Activated CD8-positive, alpha-beta memory T cell treated with anti-CD3 and anti-CD28 coated beads for 1 hour (primary cell): ENCODE measurements around the gene PRKG1.
"Not testable (repeated sequence)": the region's sequence is repeated elsewhere in the genome, so short reads cannot be mapped to it uniquely, and the experiment has no call there.

Experiments
- DNase-seq, 2 donors: peaks; one replicate each; pipeline ENCODE4 v3.0.0-alpha.2; 2020; ENCODE audit warnings: low read depth in 1 of 2; ENCODE audit errors: extremely low read depth in 1 of 2

Gene PRKG1

DNA sequence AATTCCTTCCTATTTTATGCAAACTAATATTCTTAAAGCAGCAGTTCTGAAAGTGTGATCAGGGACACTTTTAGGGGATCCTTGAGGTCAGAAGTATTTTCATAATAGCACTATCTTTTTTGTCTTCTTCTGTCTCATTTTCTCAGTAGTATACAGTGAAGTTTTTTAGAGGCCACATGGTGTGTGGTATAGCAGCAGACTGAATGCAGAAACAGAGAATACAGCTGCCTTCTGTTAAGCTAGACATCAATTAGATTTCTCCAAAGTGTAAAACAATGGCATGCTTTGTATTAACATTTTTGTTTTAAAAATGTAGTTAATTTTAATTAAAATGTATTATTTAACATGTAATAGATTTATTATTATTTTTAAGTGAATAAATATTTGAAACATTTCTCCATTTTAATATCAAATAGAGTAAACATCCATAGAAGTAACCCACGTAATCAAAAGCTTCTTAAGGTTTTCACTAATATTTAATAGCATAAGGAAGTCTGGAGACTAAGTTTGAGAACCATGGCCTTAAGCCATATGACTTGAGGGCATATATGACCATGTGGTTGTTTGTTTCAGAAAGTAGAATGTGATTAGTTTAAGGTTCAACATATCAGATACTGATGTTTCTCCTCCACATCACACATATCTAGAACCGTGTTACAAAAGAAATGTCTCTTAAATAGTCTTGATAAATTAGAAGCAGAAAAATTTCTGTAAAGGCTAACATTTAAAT is 94.0 kb downstream of the PRKG1 start:
- no peak for DNase-seq

GRCh38 chr10:51169111-51169510 is 94.8 kb downstream of the PRKG1 start:
- DNase-seq = no peak

- no peak for DNase-seq
Observed at GRCh38 chr10:51170518-51171245, 96.4 kb downstream of the PRKG1 start.

- no peak for DNase-seq
Observed at GRCh38 chr10:51171946-51172345, 97.7 kb downstream of the PRKG1 start.

- no peak for DNase-seq
Observed at GRCh38 chr10:51176976-51177695, 102.8 kb downstream of the PRKG1 start.

DNA sequence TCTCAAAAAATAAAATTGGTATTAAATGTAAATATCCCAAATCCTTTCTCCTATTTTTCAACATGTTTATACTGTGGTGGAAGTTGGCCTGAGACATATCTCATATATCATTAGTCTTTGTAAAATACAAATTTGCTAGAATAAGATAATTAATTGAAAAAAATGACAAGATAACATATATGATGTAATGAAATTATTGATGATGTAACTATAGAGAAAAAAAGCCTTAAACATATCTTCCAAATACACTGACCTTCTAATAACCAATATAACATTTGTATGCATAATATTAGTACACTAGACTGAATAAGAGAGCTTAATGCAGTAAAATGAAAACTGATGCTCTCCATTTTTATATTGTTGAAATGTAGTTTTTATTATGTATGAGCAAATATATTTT is 104.3 kb downstream of the PRKG1 start:
- no peak for DNase-seq

- no peak for DNase-seq
Observed at GRCh38 chr10:51180141-51180540, 105.9 kb downstream of the PRKG1 start.

DNA sequence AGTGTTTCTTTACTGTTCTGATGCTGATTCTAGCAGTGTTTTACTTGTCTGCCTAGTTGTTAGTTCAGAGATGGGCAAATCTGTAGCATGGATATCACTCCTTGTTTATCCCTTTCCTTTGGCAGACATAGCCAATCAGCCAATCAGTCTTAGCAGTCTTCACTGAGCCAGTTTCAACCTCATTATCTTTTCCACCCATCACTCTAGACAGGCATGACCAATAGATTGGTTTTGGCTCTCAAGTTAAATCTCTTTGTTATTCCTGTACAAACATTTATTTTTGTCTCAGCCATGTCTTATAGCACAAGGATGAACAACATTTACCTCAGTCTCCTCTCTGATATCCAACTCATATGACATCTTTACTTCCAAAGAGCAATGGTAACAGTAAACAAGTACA is 109.5 kb downstream of the PRKG1 start:
- no peak for DNase-seq

DNA sequence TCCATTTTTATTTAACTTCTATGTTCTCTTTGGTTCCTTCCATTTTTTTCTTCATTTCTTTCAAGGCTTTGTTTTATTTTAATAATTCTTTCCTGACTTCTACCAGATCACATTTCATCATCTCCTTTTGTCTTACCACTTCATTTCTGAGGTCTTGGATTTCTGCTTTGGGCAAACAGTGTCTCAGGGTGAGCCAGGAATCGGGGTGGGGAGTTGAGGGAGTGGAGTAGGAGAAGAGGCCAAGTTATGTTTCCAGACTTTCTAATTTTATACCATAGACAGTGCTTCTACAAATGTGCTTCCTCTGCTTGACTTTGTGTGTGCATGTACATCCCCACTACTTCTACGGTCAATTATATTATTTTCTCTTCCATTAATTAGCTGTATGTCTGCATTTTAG is 112.1 kb downstream of the PRKG1 start:
- DNase-seq = no peak

DNA sequence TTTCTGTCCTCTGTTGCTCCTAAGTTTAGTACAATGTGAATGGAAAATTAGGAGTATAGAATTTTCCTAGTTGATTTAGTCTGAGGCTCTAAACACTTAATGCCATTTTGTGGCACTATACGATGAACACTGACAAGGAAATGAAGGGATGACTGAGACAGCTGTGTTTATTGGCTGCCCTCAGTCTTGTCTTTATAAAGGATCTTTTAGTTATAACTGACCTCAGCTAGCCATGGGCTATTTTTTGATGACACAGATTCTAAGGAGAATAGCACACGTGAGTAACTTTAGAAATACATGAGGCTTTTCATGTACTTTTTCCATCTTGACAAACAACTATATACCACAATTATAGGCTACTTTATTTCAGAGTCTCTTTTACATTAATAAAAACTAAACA is 113.7 kb downstream of the PRKG1 start:
- no peak for DNase-seq

- DNase-seq = no peak
Observed at GRCh38 chr10:51188866-51189265, 114.6 kb downstream of the PRKG1 start.

DNA sequence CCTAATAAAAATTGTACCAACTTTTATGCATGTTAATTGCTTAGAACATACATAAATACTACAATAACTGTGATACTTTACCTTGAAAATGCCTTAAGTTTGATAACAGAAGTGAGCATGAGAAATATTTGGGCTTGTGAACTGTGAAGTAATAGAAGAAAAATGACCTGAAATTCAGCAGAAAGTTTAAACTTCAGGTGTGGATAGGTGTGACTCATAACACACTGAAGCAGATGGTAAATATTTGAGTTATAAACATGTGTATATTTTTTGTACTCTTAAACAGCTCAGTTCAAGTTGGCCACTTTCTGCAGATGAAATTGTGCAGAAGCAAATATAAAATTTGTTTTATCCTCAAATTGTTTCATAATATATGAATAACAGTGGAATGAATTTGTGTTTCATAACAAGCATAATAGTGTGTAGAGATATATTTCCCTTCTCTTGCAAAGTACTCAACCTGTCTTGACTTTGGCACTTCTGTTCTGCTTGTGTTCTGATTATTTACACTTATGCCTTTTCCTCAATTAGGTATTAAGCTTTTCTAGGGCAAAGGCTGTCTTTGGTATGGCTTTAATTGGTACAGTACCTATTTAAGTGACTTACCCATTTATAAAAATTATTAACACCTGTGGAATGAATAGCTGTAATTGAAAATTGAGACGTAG is 122.4 kb downstream of the PRKG1 start:
- no peak for DNase-seq

- DNase-seq = no peak
Observed at GRCh38 chr10:51198170-51198569, 123.9 kb downstream of the PRKG1 start.

DNA sequence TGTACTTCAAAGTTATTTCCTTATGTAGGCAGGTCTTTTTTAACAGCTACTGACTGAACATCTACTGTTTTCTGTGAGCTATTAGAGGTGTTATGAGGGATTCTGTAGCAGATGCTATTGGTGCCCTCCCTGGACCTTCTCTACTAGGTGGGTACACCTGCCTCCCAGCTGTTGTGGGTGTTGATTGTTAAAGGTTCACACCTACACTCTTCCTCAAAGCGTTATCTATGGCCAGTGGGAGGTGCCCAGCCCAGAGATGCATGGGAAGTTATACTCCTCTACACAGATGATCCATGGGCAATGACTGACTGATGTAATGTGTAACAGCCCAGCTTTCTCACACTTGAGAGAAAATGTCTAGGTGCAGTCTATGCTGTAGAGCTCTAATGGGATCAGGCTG is 127.7 kb downstream of the PRKG1 start:
- DNase-seq = no peak

DNA sequence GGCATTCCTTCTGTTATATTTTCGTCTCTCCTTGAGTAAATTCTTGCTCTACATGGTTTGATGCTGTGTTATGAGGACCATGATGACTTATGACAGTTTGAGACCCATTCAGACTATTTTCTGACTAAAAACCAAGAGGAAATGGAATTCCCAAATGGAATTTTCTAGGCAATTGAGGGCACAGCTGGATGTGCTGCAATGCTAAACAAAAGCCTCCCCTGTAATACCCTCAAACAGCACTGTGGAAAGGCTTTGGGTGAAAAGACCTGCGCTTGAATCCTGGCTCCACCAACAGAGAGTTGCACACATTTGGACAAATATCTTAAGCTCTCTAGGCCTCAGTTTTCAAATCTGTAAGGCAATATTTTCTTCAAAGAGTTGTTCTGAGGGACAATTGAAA is 129.1 kb downstream of the PRKG1 start:
- DNase-seq = no peak

DNA sequence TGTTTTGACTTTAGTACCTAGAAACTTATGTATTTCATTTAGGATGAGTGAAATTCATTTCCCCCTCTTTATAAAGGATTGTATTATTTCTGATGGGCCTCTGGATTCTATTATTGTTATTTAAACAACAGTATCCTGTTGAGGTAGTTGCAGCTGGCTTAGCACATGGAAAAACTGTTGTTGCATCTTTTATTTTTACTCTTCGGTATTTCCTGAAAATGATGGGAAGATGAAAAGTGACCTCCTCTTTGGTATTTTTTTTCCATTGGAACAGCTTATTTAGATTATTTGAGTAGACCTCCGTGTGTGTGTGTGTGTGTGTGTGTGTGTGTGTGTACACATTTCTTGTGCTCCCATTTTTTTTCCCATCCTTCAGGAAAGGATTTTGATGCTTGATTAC is 129.8 kb downstream of the PRKG1 start:
- no peak for DNase-seq

- no peak for DNase-seq
Observed at GRCh38 chr10:51204701-51205100, 130.4 kb downstream of the PRKG1 start.

DNA sequence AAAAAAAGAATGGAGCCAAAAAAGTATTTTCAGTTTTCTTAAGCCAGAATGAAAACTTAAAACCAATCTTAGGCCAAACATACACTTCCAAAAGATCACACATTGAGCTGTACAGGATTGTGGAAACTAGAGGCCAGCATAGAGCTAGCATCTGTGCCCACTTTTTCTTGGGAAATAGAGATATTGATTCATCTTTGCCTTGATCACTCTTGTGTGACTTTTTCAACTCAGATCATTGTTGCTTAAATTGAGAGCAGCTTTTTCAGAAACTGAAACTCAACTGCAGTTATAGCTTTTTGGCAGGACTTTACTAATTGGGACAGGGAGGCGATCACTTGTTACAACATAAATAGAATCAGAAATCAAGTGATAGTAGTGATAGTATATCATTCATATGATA is 132.2 kb downstream of the PRKG1 start:
- DNase-seq = no peak

GRCh38 chr10:51212937-51213336 is 138.7 kb downstream of the PRKG1 start:
- not testable (repeated sequence) for DNase-seq

DNA sequence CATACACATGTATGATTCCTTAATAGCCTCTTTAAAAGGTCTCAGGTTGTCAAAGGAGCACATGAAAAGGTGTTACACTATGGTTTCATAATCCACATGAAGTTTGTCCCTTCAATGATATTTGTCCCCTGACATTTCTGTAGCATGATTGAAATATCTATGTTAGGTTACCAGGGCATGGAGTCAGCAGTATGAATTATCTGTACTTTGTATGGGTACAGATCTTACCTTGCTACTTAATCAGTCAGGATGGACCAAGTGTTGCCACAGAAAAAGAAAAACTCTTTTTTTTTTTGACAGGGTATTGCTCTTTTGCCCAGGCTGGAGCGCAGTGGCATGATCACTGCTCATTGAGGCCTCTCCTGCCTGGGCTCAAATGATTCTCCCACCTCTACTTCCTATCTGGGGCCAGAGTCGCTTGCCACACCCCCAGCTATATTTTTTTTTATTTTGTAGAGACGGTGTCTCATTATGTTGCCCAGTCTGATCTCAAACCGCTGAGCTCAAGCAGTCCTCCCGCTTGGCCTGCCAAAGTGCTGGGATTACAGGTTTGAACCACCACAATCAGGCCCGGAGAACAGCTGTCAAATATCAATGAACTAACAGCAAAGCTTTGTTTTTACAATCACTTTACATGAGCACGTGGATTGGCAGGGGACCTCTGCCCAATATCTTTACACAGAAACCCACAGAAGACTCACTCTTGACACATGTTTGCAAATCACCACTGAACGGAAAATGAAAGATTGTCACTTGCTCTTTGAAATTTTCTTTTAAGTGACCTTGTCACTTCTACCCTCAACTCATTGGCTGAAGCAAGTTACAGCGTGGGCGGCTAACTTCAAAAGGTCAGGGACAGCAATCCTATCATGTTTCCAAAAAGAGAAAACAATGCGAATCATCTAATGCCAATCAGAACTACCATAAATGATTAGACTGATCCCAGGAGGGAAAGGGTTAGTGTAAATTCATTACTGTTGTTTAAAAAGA is 140.2 kb downstream of the PRKG1 start:
- DNase-seq = no peak
